WI38 (cell line): ENCODE measurements around the gene ZBTB7C.

Source experiments
- H3K4me3 ChIP-seq: 2 replicates; pipeline ENCODE4 v1.5.1; 2011; ENCODE audit warnings: low read depth, mild to moderate bottlenecking, control low read depth, low read length
- TF ChIP-seq, protein P1 (sequence below): IDR thresholded peaks from 2 replicates; pipeline ENCODE4 v1.5.1; 2012; ENCODE audit warnings: low read depth, mild to moderate bottlenecking, control low read depth, low read length

The ZBTB7C gene

GRCh38 chr18:48394176-48394575, 15.0 kb downstream of the ZBTB7C start:
- no peak overlapping the region for H3K4me3 ChIP-seq
- TF ChIP-seq, protein P1, sequence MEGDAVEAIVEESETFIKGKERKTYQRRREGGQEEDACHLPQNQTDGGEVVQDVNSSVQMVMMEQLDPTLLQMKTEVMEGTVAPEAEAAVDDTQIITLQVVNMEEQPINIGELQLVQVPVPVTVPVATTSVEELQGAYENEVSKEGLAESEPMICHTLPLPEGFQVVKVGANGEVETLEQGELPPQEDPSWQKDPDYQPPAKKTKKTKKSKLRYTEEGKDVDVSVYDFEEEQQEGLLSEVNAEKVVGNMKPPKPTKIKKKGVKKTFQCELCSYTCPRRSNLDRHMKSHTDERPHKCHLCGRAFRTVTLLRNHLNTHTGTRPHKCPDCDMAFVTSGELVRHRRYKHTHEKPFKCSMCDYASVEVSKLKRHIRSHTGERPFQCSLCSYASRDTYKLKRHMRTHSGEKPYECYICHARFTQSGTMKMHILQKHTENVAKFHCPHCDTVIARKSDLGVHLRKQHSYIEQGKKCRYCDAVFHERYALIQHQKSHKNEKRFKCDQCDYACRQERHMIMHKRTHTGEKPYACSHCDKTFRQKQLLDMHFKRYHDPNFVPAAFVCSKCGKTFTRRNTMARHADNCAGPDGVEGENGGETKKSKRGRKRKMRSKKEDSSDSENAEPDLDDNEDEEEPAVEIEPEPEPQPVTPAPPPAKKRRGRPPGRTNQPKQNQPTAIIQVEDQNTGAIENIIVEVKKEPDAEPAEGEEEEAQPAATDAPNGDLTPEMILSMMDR: no peak

- TF ChIP-seq, protein P1: no peak
These were observed 15.4 kb downstream of the ZBTB7C start for GRCh38 chr18:48393776-48394175.

GRCh38 chr18:48393170-48393569, 16.0 kb downstream of the ZBTB7C start:
- H3K4me3 ChIP-seq: no peak overlapping the region
- TF ChIP-seq, protein P1: no peak

More at GRCh38 chr18:48393776-48394175, 15.4 kb downstream of the ZBTB7C start:
- H3K4me3 ChIP-seq: no peak overlapping the region

GRCh38 chr18:48392268-48392667, 16.9 kb downstream of the ZBTB7C start:
- TF ChIP-seq, protein P1: no peak
- no peak overlapping the region for H3K4me3 ChIP-seq

- no peak overlapping the region for H3K4me3 ChIP-seq
- TF ChIP-seq, protein P1: no peak
These were observed 17.3 kb downstream of the ZBTB7C start for GRCh38 chr18:48391868-48392267.

- TF ChIP-seq, protein P1: no peak
- no peak overlapping the region for H3K4me3 ChIP-seq
These were observed 18.5 kb downstream of the ZBTB7C start for GRCh38 chr18:48390641-48391040.

DNA sequence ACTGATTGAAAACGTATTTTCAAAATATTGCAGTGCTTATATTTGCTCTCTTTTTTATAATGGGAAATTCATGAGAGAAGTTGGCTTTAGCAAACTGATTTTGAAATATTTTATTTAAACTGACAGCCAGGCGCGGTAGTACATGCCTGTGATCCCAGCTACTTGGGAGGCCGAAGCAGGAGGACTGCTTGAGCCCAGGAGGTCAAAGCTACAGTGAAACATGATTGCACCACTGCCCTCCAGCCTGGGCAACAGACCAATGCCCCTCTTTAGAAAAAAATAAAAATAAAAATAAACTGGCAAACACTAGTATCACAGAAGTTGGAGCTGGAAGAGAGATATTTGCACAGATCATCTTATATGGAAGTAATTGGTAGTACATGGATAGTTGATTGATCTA, 20.7 kb downstream of the ZBTB7C start:
- H3K4me3 ChIP-seq: no peak overlapping the region
- TF ChIP-seq, protein P1: no peak
